HEK293 (cell line): ENCODE measurements around the gene SMIM31.

Source experiments
- CTCF ChIA-PET: fragments of 350-600 bp; formaldehyde crosslinking; extraction: SDS; loops from one replicate; lab custom pipeline; 2021; ENCODE audit warnings: antibody characterized with exemption; lab: Yijun Ruan, JAX
- POLR2A ChIA-PET: fragments of 300-600 bp; formaldehyde crosslinking; extraction: SDS; loops from one replicate; lab custom pipeline; 2020; ENCODE audit warnings: antibody characterized with exemption, inconsistent platforms; lab: Yijun Ruan, JAX
- H3K27ac ChIP-seq: fragments of 200-500 bp; sonication (Bioruptor generic); 2 replicates; pipeline ENCODE4 v1.5.1; 2014; ENCODE audit warnings: low read depth, low read length, control low read depth, inconsistent platforms; ENCODE audit errors: extremely low read depth
- H3K36me3 ChIP-seq, 2 experiments: fragments of 200-500 bp in 1 of 2; sonication (Bioruptor generic) in 1 of 2; 1 replicate in 1 of 2; 2 replicates in 1 of 2; pipeline ENCODE4 v1.5.1; 2014 to 2017; ENCODE audit warnings: inconsistent platforms in 2 of 2, low read length in 2 of 2; ENCODE audit not compliant: control insufficient read depth in 2 of 2, insufficient read depth in 1 of 2
- H3K4me1 ChIP-seq: fragments of 200-500 bp; sonication (Bioruptor generic); 2 replicates; pipeline ENCODE4 v1.5.1; 2014; ENCODE audit warnings: mild to moderate bottlenecking, low read length, inconsistent platforms; ENCODE audit not compliant: control insufficient read depth, insufficient read depth
- H3K4me3 ChIP-seq: 2 replicates; pipeline ENCODE4 v1.5.1; 2011; ENCODE audit warnings: low read depth, mild to moderate bottlenecking, control low read depth, low read length, moderate library complexity
- H3K9me3 ChIP-seq: fragments of 200-500 bp; sonication (Bioruptor generic); 2 replicates; pipeline ENCODE4 v1.5.1; 2014; ENCODE audit warnings: low read depth, low read length, inconsistent platforms; ENCODE audit not compliant: control insufficient read depth, insufficient read depth
- EGR2 ChIP-seq: fragments of 450-650 bp; formaldehyde crosslinking; IDR thresholded peaks from 2 replicates; pipeline ENCODE4 v1.5.1; 2016; ENCODE audit warnings: low read depth, missing biosample characterization, missing genetic modification characterization
- GLI2 ChIP-seq: fragments of 450-650 bp; formaldehyde crosslinking; IDR thresholded peaks from 2 replicates; pipeline ENCODE4; 2017; ENCODE audit warnings: missing biosample characterization, missing genetic modification characterization, low read depth, borderline replicate concordance
- PBX3 ChIP-seq: sonication (generic); formaldehyde crosslinking; IDR thresholded peaks from 2 replicates; pipeline ENCODE4 v1.8.1; 2022; ENCODE audit warnings: mild to moderate bottlenecking, moderate library complexity, missing genetic modification reagents
- WT1 ChIP-seq: fragments of 450-650 bp; formaldehyde crosslinking; IDR thresholded peaks from 2 replicates; pipeline ENCODE4 v1.5.1; 2016; ENCODE audit warnings: missing biosample characterization, missing genetic modification characterization
- ZFP69B ChIP-seq: fragments of 450-650 bp; formaldehyde crosslinking; IDR thresholded peaks from 2 replicates; pipeline ENCODE4 v1.5.1; 2016; ENCODE audit warnings: missing biosample characterization, missing genetic modification characterization
- ZNF140 ChIP-seq: fragments of 450-650 bp; formaldehyde crosslinking; IDR thresholded peaks from 2 replicates; pipeline ENCODE4 v1.5.1; 2016; ENCODE audit warnings: missing biosample characterization, missing genetic modification characterization
- ZNF148 ChIP-seq: fragments of 450-650 bp; formaldehyde crosslinking; IDR thresholded peaks from 2 replicates; pipeline ENCODE4 v1.5.0; 2017; ENCODE audit warnings: missing biosample characterization, missing genetic modification characterization, borderline replicate concordance
- ZNF221 ChIP-seq: fragments of 450-650 bp; formaldehyde crosslinking; IDR thresholded peaks from 2 replicates; pipeline ENCODE4 v1.5.1; 2017; ENCODE audit warnings: missing biosample characterization, missing genetic modification characterization, borderline replicate concordance
- ZNF292 ChIP-seq: fragments of 450-650 bp; formaldehyde crosslinking; IDR thresholded peaks from 2 replicates; pipeline ENCODE4 v1.5.1; 2016; ENCODE audit warnings: low read depth, missing biosample characterization, missing genetic modification characterization, borderline replicate concordance
- ZNF302 ChIP-seq: fragments of 450-650 bp; formaldehyde crosslinking; IDR thresholded peaks from 2 replicates; pipeline ENCODE4 v1.5.1; 2016; ENCODE audit warnings: missing biosample characterization, missing genetic modification characterization, low read depth
- ZNF354C ChIP-seq: fragments of 450-650 bp; formaldehyde crosslinking; IDR thresholded peaks from 2 replicates; pipeline ENCODE4 v1.5.1; 2016; ENCODE audit warnings: missing biosample characterization, missing genetic modification characterization, low read depth, borderline replicate concordance
- ZNF394 ChIP-seq: fragments of 450-650 bp; formaldehyde crosslinking; IDR thresholded peaks from 2 replicates; pipeline ENCODE4 v1.5.1; 2016; ENCODE audit warnings: missing biosample characterization, missing genetic modification characterization, mild to moderate bottlenecking, moderate library complexity, borderline replicate concordance
- ZNF426 ChIP-seq: fragments of 450-650 bp; formaldehyde crosslinking; IDR thresholded peaks from 2 replicates; pipeline ENCODE4 v1.5.1; 2017; ENCODE audit warnings: missing biosample characterization, missing genetic modification characterization, mild to moderate bottlenecking, inconsistent platforms, moderate library complexity
- ZNF48 ChIP-seq: fragments of 450-650 bp; formaldehyde crosslinking; IDR thresholded peaks from 2 replicates; pipeline ENCODE4 v1.5.1; 2016; ENCODE audit warnings: missing biosample characterization, missing genetic modification characterization
- ZNF529 ChIP-seq: fragments of 450-650 bp; formaldehyde crosslinking; IDR thresholded peaks from 2 replicates; pipeline ENCODE4 v1.5.1; 2017; ENCODE audit warnings: missing genetic modification characterization, missing biosample characterization; ENCODE audit not compliant: insufficient replicate concordance
- ZNF544 ChIP-seq: fragments of 450-650 bp; formaldehyde crosslinking; IDR thresholded peaks from 2 replicates; pipeline ENCODE4 v1.5.0; 2017; ENCODE audit warnings: missing biosample characterization, missing genetic modification characterization
- ZNF585B ChIP-seq: fragments of 450-650 bp; formaldehyde crosslinking; IDR thresholded peaks from 2 replicates; pipeline ENCODE4 v1.5.1; 2016; ENCODE audit warnings: missing biosample characterization, missing genetic modification characterization
- ZNF626 ChIP-seq: fragments of 450-650 bp; sonication (Bioruptor Pico); formaldehyde crosslinking; IDR thresholded peaks from 2 replicates; pipeline ENCODE4 v1.5.1; 2018; ENCODE audit warnings: missing biosample characterization, missing genetic modification characterization, inconsistent platforms
- ZNF654 ChIP-seq: fragments of 450-650 bp; formaldehyde crosslinking; IDR thresholded peaks from 2 replicates; pipeline ENCODE4 v1.5.1; 2016; ENCODE audit warnings: low read depth, missing biosample characterization, missing genetic modification characterization
- ZNF747 ChIP-seq: fragments of 450-650 bp; formaldehyde crosslinking; IDR thresholded peaks from 2 replicates; pipeline ENCODE4 v1.5.1; 2016; ENCODE audit warnings: missing biosample characterization, missing genetic modification characterization
- ZNF837 ChIP-seq: fragments of 450-650 bp; formaldehyde crosslinking; IDR thresholded peaks from 2 replicates; pipeline ENCODE4 v1.5.1; 2016; ENCODE audit warnings: missing biosample characterization, missing genetic modification characterization
- TF ChIP-seq, protein P1 (sequence below): fragments of 450-650 bp; formaldehyde crosslinking; IDR thresholded peaks from 2 replicates; pipeline ENCODE4 v1.5.1; 2016; ENCODE audit warnings: missing biosample characterization, missing genetic modification characterization

Gene SMIM31

DNA sequence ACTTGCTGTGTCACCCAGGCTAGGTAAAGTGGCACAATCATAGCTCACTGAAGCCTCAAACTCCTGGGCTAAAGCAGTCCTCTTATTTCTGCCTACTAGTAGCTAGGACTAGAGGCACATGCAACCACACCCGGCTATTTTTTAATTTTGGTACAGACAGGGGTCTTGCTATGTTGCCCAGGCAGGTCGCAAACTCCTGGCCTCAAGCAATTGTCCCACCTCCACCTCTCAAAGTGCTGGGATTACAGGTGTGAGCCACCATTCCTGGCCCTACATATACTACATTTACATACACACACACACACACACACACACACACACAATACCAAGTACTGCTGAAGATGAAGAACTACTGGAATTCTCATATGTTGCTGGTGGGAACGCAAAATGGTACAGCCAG is 26.9 kb downstream of the SMIM31 start:
- TF ChIP-seq ZFP69B (tag by site-specific recombination) (no peak), ZNF48 (tag by site-specific recombination) (no peak), ZNF544 (tag by site-specific recombination) (no peak)
- TF ChIP-seq, all 188 proteins: peak for 0
- Histone ChIP-seq H3K27ac (no peak overlapping the region), H3K4me1 (no peaks in the 10 kb centered on the region), H3K9me3 (no peaks in the 10 kb centered on the region), H3K36me3 (no peaks in the 10 kb centered on the region), H3K4me3 (no peak overlapping the region)
- ChIA-PET POLR2A (no interaction called here), CTCF (interaction anchor here (0.6 to 4.1 kb wide), 8 partner anchors 10 to 372 kb away, joined by 3 to 15 read pairs (median 3); no protein-coding TSS in a partner anchor)

DNA sequence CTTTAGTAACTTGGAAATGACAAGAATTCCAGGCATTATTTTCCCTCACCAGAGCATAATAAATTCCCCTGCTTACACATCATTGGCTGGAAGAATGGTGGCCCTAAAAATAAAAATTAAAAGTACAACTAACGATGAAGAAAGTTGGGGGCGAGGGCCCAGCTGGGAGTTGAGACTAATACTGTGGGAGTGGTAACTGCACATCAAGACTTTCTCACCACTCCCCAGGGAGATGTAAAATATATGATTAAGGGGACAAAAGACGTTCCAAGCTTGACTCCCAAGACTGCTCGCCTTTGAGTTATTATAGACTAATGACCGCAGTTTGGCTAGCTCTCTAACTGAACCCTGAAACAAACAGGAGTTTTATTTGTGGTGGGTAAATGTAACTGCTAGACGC is 30.0 kb downstream of the SMIM31 start:
- ChIA-PET CTCF (interaction anchor here (0.6 kb wide), 1 partner anchor 427 kb away, joined by 6 read pairs; no protein-coding TSS in a partner anchor), POLR2A (no interaction called here)
- no peak overlapping the region for H3K4me3 ChIP-seq
- no peak overlapping the region for H3K27ac ChIP-seq
- H3K4me1 ChIP-seq: no peaks in the 10 kb centered on the region
- TF ChIP-seq ZNF148 (tag by site-specific recombination): no peak
- no peak for TF ChIP-seq ZNF585B (tag by site-specific recombination)
- no peak for TF ChIP-seq PBX3 (CRISPR knock-in tag)
- TF ChIP-seq ZNF529 (tag by site-specific recombination): no peak
- TF ChIP-seq EGR2 (tag by site-specific recombination): no peak
- no peak for TF ChIP-seq ZNF426
- TF ChIP-seq ZNF302: no peak
- no peak for TF ChIP-seq ZNF747 (tag by site-specific recombination)
- no peak for TF ChIP-seq GLI2 (tag by site-specific recombination)
- TF ChIP-seq ZNF221: no peak
- no peaks in the 10 kb centered on the region for H3K36me3 ChIP-seq
- H3K9me3 ChIP-seq: no peaks in the 10 kb centered on the region

GRCh38 chr4:164789047-164789446 is 35.1 kb downstream of the SMIM31 start:
- Histone ChIP-seq H3K4me1 (no peaks in the 10 kb centered on the region), H3K4me3 (no peak overlapping the region), H3K36me3 (no peaks in the 10 kb centered on the region), H3K9me3 (no peaks in the 10 kb centered on the region), H3K27ac (no peak overlapping the region)
- TF ChIP-seq ZNF354C (no peak), ZNF654 (tag by site-specific recombination) (no peak), ZNF221 (no peak), PBX3 (CRISPR knock-in tag) (no peak), WT1 (tag by site-specific recombination) (no peak), ZNF837 (tag by site-specific recombination) (no peak), ZNF626 (tag by site-specific recombination) (no peak), ZNF394 (tag by site-specific recombination) (no peak), ZNF140 (tag by site-specific recombination) (no peak), ZNF292 (tag by site-specific recombination) (no peak)
- TF ChIP-seq, protein P1, sequence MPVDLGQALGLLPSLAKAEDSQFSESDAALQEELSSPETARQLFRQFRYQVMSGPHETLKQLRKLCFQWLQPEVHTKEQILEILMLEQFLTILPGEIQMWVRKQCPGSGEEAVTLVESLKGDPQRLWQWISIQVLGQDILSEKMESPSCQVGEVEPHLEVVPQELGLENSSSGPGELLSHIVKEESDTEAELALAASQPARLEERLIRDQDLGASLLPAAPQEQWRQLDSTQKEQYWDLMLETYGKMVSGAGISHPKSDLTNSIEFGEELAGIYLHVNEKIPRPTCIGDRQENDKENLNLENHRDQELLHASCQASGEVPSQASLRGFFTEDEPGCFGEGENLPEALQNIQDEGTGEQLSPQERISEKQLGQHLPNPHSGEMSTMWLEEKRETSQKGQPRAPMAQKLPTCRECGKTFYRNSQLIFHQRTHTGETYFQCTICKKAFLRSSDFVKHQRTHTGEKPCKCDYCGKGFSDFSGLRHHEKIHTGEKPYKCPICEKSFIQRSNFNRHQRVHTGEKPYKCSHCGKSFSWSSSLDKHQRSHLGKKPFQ: no peak
- ChIA-PET POLR2A (no interaction called here), CTCF (no interaction called here)
